Thyroid gland (tissue), 4 donors: ENCODE data around the gene HNRNPF.

ENCODE experiments used
- CTCF ChIP-seq, 6 experiments: fragments of 200-600 bp in 3 of 6; fragments of 450-650 bp in 3 of 6; sonication (generic) in 3 of 6; IDR thresholded peaks; one replicate each; pipeline ENCODE4 v1.5.1; 2016 to 2019; ENCODE audit warnings: antibody characterized with exemption in 6 of 6, mild to moderate bottlenecking in 2 of 6, inconsistent platforms in 1 of 6, moderate library complexity in 1 of 6
- POLR2A ChIP-seq, 2 donors: fragments of 450-650 bp; IDR thresholded peaks; one replicate each; pipeline ENCODE4 v1.6.1; 2017; ENCODE audit warnings: antibody characterized with exemption in 2 of 2, mild to moderate bottlenecking in 2 of 2, moderate library complexity in 1 of 2

- no peak for TF ChIP-seq CTCF (IDR thresholded peaks at IDR 0.05)
- no peak for TF ChIP-seq POLR2A (IDR thresholded peaks at IDR 0.05)
These were observed 44.0 kb downstream of the HNRNPF start for GRCh38 chr10:43365001-43365400.
